GM12873 (cell line): Measurements from ENCODE around the gene PAPPA2.

Experiments used
- CTCF ChIP-seq: IDR thresholded peaks from 2 replicates; pipeline ENCODE4 v1.5.1; 2012; ENCODE audit warnings: low read depth, mild to moderate bottlenecking, moderate library complexity, low read length, control low read depth; ENCODE audit not compliant: insufficient read depth; ENCODE audit errors: missing control alignments

Gene PAPPA2

GRCh38 chr1:176601348-176601747, 138.4 kb downstream of the PAPPA2 start:
- no peak for TF ChIP-seq CTCF

- TF ChIP-seq CTCF: no peak
Observed at GRCh38 chr1:176602388-176603004, 139.5 kb downstream of the PAPPA2 start.

GRCh38 chr1:176603696-176604095, 140.7 kb downstream of the PAPPA2 start:
- TF ChIP-seq CTCF: no peak

- no peak for TF ChIP-seq CTCF
Observed at GRCh38 chr1:176604461-176604860, 141.5 kb downstream of the PAPPA2 start.

GRCh38 chr1:176605176-176605575, 142.2 kb downstream of the PAPPA2 start:
- no peak for TF ChIP-seq CTCF

- no peak for TF ChIP-seq CTCF
Observed at GRCh38 chr1:176609556-176610408, 146.8 kb downstream of the PAPPA2 start.

- no peak for TF ChIP-seq CTCF
Observed at GRCh38 chr1:176612791-176613190, 149.8 kb downstream of the PAPPA2 start.
